ENCODE data around the gene KRT25.

KRT25 gene

DNA sequence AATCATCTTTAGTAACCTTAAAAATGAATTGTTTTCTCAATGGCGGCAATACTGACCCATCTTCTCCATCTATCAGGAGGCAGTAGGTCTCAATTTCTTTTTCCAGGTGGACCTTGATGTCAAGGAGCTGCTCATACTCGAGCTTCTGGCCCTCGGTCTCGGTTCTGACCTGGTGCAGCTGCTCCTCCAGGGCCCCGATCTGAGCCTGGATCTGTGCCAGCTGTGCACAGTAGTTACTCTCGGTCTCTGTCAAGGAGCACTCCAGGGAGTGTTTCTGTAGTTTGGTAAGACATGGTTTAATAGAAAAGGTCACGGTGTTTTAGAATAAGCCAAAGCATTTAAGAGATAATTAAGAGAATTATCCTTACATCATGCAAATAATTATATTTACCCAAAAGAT, 22.3 kb upstream of the KRT25 start:
- TF ChIP-seq, protein P1, sequence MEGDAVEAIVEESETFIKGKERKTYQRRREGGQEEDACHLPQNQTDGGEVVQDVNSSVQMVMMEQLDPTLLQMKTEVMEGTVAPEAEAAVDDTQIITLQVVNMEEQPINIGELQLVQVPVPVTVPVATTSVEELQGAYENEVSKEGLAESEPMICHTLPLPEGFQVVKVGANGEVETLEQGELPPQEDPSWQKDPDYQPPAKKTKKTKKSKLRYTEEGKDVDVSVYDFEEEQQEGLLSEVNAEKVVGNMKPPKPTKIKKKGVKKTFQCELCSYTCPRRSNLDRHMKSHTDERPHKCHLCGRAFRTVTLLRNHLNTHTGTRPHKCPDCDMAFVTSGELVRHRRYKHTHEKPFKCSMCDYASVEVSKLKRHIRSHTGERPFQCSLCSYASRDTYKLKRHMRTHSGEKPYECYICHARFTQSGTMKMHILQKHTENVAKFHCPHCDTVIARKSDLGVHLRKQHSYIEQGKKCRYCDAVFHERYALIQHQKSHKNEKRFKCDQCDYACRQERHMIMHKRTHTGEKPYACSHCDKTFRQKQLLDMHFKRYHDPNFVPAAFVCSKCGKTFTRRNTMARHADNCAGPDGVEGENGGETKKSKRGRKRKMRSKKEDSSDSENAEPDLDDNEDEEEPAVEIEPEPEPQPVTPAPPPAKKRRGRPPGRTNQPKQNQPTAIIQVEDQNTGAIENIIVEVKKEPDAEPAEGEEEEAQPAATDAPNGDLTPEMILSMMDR (IDR thresholded peaks at IDR 0.05; ENCODE audit: low read depth, low read length, poor library complexity, severe bottlenecking) = no peak
- no peak for TF ChIP-seq EZH2phosphoT487 (IDR thresholded peaks at IDR 0.05; ENCODE audit: borderline replicate concordance, low read length)
- H3K79me2 ChIP-seq (ENCODE audit: control insufficient read depth, low read length) = no peaks in the 10 kb centered on the region
- no peaks in the 10 kb centered on the region for H4K20me1 ChIP-seq (ENCODE audit: control insufficient read depth, insufficient read depth, low read depth, low read length)
- no peaks in the 10 kb centered on the region for H3F3A ChIP-seq (ENCODE audit: control insufficient read depth, insufficient read depth)
- H3K9me3 ChIP-seq (ENCODE audit: control insufficient read depth, insufficient read depth, low read length) = no peaks in the 10 kb centered on the region
- no peaks in the 10 kb centered on the region for H3K4me1 ChIP-seq (ENCODE audit: control insufficient read depth, low read length)
- H3K27me3 ChIP-seq (ENCODE audit: control insufficient read depth, low read length) = peaks cover 26% of the 10 kb centered on the region
- H3K27ac ChIP-seq (ENCODE audit: low read depth, low read length) = no peak overlapping the region
- no peaks in the 10 kb centered on the region for H3K9me2 ChIP-seq (replicated peaks; ENCODE audit: control insufficient read depth, low read length)
- H3K4me3 ChIP-seq (ENCODE audit: low read length) = no peak overlapping the region
- no peak overlapping the region for H3K4me2 ChIP-seq (ENCODE audit: low read length)
- H3K36me3 ChIP-seq (ENCODE audit: control insufficient read depth, low read length) = no peaks in the 10 kb centered on the region

DNA sequence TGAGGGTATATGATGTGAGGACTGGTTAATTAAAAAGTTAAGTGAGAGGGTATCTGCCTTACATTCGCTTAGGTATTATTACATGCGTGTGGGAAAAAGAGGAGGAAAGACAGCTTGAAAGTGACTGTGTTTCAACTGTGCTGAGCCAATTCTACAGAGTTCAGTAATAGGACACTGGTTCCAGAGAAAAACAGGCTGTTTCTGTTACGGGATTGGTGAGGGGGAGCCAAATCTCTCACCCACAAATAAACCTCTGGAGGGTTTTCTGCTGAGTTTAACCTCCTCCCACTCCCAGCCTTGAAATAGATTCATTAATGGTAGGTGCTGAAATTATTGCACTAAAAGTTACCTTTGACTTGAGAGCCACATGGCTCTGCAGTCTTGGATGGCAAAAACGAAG, 20.8 kb upstream of the KRT25 start:
- Histone ChIP-seq H3K4me3 (ENCODE audit: low read length) (no peak overlapping the region), H3K4me1 (ENCODE audit: control insufficient read depth, low read length) (no peaks in the 10 kb centered on the region), H3K9me2 (replicated peaks; ENCODE audit: control insufficient read depth, low read length) (no peaks in the 10 kb centered on the region), H3K27me3 (ENCODE audit: control insufficient read depth, low read length) (peaks cover 37% of the 10 kb centered on the region), H4K20me1 (ENCODE audit: control insufficient read depth, insufficient read depth, low read depth, low read length) (no peaks in the 10 kb centered on the region), H3K9me3 (ENCODE audit: control insufficient read depth, insufficient read depth, low read length) (no peaks in the 10 kb centered on the region), H3K36me3 (ENCODE audit: control insufficient read depth, low read length) (no peaks in the 10 kb centered on the region), H3K79me2 (ENCODE audit: control insufficient read depth, low read length) (no peaks in the 10 kb centered on the region), H3F3A (ENCODE audit: control insufficient read depth, insufficient read depth) (no peaks in the 10 kb centered on the region), H3K27ac (ENCODE audit: low read depth, low read length) (no peak overlapping the region), H3K4me2 (ENCODE audit: low read length) (no peak overlapping the region)
- no peak for TF ChIP-seq EZH2phosphoT487 (IDR thresholded peaks at IDR 0.05; ENCODE audit: borderline replicate concordance, low read length)
- TF ChIP-seq, protein P1 (IDR thresholded peaks at IDR 0.05; ENCODE audit: low read depth, low read length, poor library complexity, severe bottlenecking) = no peak

DNA sequence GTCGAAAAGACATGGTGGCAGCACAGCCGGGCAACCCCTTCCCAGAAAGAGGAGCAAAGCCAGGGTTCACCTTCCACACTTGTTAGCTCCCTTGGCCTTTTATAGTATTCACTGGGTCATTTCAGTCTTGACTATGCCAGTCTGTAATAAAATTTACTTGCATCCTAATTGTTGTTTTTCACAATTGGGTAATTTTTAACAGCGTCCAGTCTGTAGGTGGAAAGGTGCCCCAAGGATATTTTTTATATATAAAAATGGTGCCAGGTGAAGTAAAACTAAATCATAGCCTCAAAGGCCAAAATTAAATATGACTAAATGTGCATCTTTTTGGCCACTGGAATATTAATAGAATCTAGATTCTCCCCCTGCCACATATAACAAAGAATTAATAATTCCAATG, 17.0 kb upstream of the KRT25 start, which contains the start of gene KRT26:
Gene KRT26 (minus strand): TSS at position 101 of the 400 bp plus-strand sequence. CDS start 88 bp downstream, at position 13.
- H3K79me2 ChIP-seq (ENCODE audit: control insufficient read depth, low read length) = no peaks in the 10 kb centered on the region
- no peak within 1 kb of the TSS for H3K4me2 ChIP-seq (ENCODE audit: low read length)
- H3K27me3 ChIP-seq (ENCODE audit: control insufficient read depth, low read length) = peaks cover 20% of the 10 kb centered on the region
- no peak within 1 kb of the TSS for H3K4me3 ChIP-seq (ENCODE audit: low read length)
- H4K20me1 ChIP-seq (ENCODE audit: control insufficient read depth, insufficient read depth, low read depth, low read length) = no peaks in the 10 kb centered on the region
- H3F3A ChIP-seq (ENCODE audit: control insufficient read depth, insufficient read depth) = no peaks in the 10 kb centered on the region
- no peaks in the 10 kb centered on the region for H3K4me1 ChIP-seq (ENCODE audit: control insufficient read depth, low read length)
- no peak within 1 kb of the TSS for H3K27ac ChIP-seq (ENCODE audit: low read depth, low read length)
- no peaks in the 10 kb centered on the region for H3K9me3 ChIP-seq (ENCODE audit: control insufficient read depth, insufficient read depth, low read length)
- TF ChIP-seq, protein P1 (IDR thresholded peaks at IDR 0.05; ENCODE audit: low read depth, low read length, poor library complexity, severe bottlenecking) = no peak
- no peak for TF ChIP-seq EZH2phosphoT487 (IDR thresholded peaks at IDR 0.05; ENCODE audit: borderline replicate concordance, low read length)
- no peaks in the 10 kb centered on the region for H3K36me3 ChIP-seq (ENCODE audit: control insufficient read depth, low read length)
- H3K9me2 ChIP-seq (replicated peaks; ENCODE audit: control insufficient read depth, low read length) = no peaks in the 10 kb centered on the region
